ENCODE data around the gene AP5S1. TPM values are rescaled to one million over a fixed set of nuclear protein-coding genes. Genes with fewer than 3 reads are reported as not detected.

AP5S1 gene, protein sequence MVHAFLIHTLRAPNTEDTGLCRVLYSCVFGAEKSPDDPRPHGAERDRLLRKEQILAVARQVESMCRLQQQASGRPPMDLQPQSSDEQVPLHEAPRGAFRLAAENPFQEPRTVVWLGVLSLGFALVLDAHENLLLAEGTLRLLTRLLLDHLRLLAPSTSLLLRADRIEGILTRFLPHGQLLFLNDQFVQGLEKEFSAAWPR
- total RNA-seq, result 17.7 and 20.6 TPM in 2 replicates

DNA sequence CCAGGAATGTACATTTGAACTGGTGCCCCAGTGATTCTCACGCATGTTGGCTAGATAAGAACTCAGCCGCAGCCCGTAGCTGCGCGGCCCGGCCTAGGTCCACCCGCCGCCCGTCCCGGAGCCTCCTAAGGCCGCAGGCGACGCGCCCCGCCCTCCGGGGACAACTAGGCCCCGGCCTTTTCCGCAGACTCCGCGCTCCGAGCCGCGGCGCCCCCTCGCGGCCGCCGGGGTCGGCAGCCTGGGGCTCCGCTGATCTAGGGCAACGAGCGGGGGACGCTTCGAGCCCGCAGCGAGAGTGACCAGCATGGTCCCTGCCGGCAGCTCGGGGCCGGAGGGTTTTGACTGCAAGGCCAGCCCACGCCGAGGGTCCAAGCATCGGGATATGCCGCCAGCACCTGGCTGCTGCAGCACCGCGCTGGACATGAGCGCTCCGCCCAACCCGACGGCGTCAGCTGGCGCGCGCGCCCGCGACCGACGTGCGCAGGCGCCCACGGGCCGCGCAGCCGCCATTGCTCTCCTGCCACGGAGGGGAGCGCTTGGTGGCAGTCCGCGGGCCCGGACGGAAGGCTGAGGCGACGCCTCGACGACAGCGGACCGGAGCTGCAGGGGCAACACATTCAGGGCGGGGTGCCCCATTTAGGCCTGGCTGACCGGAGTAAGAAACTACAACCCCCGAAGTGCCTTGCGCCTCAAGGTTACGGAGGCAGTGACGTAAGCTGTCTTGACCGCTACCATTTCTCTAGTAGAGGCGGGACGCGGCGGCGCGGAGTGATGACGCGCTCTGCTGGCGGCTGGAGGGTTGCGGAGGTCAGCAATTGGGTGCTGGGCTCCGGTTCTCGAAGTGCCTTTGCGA is at the start of gene AP5S1:
Gene AP5S1, plus strand, starts transcription at position 500 of the 853 bp plus-strand sequence. CDS start 1,571 bp downstream, outside the sequence.
- peak within 1 kb of the TSS; percentile 84 for H3K4me3 ChIP-seq (ENCODE audit: low read depth, low read length)
- TF ChIP-seq, protein P1, sequence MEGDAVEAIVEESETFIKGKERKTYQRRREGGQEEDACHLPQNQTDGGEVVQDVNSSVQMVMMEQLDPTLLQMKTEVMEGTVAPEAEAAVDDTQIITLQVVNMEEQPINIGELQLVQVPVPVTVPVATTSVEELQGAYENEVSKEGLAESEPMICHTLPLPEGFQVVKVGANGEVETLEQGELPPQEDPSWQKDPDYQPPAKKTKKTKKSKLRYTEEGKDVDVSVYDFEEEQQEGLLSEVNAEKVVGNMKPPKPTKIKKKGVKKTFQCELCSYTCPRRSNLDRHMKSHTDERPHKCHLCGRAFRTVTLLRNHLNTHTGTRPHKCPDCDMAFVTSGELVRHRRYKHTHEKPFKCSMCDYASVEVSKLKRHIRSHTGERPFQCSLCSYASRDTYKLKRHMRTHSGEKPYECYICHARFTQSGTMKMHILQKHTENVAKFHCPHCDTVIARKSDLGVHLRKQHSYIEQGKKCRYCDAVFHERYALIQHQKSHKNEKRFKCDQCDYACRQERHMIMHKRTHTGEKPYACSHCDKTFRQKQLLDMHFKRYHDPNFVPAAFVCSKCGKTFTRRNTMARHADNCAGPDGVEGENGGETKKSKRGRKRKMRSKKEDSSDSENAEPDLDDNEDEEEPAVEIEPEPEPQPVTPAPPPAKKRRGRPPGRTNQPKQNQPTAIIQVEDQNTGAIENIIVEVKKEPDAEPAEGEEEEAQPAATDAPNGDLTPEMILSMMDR (IDR thresholded peaks at IDR 0.05; ENCODE audit: insufficient read depth, low read depth, low read length), result peak; percentile 92
- peak; percentile 97 for DNase-seq (ENCODE audit: low read depth)

DNA sequence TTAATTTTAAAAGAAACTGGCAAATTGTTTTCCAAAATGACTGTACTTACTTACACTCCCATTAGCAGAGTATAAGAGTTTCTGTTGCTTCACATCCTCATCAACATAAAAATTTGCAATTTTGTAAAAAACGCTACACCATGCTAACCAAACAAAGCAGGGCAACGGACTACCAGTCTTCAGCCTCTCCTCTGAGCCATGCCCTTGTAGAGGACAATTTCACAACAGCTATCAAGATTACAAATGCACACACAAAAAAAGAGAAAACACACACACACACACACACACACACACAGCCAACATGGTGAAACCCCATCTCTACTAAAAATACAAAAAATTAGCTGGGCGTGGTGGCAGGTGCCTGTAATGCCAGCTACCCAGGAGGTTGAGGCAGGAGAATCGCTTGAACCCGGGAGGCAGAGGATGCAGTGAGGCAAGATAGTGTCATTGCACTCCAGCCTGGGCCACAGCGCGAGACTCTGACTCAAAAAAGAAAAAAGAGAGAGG is 48.7 kb upstream of the AP5S1 start:
- no peak overlapping the region for H3K4me3 ChIP-seq (ENCODE audit: low read depth, low read length)
- DNase-seq (ENCODE audit: low read depth), result no peak
- TF ChIP-seq, protein P1 (IDR thresholded peaks at IDR 0.05; ENCODE audit: insufficient read depth, low read depth, low read length), result no peak

DNA sequence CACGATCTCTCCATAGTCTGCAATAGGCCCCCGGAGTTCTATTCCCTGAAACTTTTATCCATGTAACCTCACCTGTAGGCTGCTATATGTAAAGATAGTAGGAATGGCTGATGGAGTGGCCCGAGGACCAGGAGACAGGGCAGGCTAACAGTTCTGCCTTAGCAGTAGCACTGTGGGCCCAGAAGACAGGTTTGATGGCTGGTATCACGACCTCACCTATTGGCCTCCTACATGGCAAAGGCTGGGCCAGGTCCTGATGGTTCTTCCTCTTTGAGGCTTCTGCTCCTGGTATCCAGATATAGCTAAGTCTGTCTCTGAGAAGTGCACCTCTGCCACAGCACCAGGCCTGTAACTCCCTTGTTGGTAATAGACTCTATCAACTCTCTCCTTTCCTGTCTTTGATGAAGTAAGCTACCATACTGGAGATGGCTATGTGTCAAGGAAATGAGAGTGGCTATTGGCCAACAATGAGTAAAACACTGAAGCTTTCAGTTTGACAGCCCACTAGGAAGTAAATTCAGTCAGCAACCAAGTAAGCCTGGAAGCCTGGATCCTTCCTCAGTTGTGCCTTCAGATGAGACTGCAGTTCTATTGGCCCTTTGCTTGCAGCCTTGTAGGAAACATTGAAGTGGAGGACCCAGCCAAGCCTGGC is 44.8 kb upstream of the AP5S1 start:
- no peak for DNase-seq (ENCODE audit: low read depth)
- no peak overlapping the region for H3K4me3 ChIP-seq (ENCODE audit: low read depth, low read length)
- TF ChIP-seq, protein P1 (IDR thresholded peaks at IDR 0.05; ENCODE audit: insufficient read depth, low read depth, low read length), result no peak

DNA sequence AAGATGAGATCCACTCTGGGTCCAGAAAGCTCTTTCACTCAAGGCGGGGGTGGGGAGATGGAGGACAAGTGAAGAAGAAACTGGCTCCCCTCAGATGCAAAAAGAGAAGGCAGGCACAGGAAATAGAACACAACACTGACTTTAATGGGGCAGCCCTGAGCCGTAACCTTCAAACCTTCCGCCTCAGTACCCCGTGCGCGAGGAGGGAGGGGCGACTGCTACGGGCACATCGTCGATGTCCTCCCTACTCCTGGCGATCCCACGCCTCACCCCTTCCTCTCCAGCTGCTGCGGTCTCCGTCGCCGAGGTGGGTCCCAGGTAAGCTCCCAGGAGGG is 43.0 kb upstream of the AP5S1 start:
- peak overlapping the region; percentile 61 for H3K4me3 ChIP-seq (ENCODE audit: low read depth, low read length)
- TF ChIP-seq, protein P1 (IDR thresholded peaks at IDR 0.05; ENCODE audit: insufficient read depth, low read depth, low read length), result no peak
- DNase-seq (ENCODE audit: low read depth), result no peak

DNA sequence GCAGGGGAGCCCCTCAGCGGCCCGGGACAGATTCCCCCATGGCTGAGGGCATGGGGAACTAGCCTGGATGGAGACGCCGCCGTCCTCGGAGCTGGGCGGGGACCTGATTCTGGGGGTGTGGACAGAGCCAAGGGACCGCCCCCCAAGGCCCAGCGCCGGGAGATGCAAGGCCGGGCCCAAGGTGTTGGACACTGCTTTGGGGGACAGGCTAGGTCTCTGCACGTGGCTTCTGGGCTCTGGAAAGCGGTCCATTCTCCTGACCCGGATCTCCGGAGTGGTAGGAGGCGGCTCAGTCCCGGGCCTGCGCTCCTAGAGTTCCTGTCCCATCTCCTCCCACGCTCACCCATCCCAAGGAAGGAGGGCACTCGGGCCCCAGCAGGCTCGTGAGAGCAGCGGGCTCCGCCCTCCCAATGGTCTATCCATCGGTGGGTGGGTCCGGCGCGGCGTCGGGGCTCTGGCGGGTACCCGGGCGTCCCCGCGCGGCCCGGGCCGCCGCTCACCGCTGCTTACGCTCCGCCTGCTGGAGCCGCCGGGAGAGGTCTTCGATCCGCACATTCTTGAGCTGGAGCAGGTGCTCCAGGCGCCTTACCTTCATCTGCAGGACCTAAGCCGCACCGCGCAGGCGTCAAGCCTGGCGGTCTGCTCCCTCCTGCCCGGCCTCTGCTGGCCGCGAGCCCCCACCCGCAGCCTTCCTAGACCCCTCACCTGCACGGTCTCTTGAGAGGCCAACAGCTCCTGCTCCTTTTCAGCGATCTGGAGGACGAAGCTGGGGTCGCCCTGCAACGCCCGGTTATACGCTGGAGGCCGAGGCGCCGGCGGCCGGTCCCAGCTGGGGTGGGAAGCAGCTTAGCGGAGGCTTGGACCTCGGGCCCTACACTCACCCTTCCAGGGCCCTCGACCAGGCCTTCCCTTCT is 42.4 kb upstream of the AP5S1 start:
- peak overlapping the region; percentile 61 for H3K4me3 ChIP-seq (ENCODE audit: low read depth, low read length)
- DNase-seq (ENCODE audit: low read depth), result no peak
- TF ChIP-seq, protein P1 (IDR thresholded peaks at IDR 0.05; ENCODE audit: insufficient read depth, low read depth, low read length), result no peak

DNA sequence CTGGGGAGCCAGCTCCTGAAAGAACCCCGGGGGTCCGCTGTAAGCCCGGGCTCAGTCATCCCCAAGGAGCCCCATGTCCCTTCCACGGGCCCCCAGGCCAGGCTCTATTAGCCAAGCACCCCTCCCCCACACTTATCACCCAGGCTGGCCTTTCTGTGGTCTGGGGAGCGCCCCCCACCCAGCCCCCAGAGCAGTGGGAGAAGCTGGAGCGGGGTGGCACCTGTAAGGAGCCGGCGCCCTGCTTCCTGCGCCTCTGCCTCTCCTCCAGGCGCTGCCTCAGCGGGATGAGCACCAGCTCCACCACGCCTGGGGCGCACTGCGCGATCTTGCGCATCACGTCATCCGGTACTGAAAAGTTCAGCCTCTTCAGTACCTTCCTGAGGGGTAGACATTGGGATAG is 41.4 kb upstream of the AP5S1 start:
- no peak overlapping the region for H3K4me3 ChIP-seq (ENCODE audit: low read depth, low read length)
- DNase-seq (ENCODE audit: low read depth), result no peak
- TF ChIP-seq, protein P1 (IDR thresholded peaks at IDR 0.05; ENCODE audit: insufficient read depth, low read depth, low read length), result no peak
